Measurements from ENCODE around the gene KLHL11.

DNA sequence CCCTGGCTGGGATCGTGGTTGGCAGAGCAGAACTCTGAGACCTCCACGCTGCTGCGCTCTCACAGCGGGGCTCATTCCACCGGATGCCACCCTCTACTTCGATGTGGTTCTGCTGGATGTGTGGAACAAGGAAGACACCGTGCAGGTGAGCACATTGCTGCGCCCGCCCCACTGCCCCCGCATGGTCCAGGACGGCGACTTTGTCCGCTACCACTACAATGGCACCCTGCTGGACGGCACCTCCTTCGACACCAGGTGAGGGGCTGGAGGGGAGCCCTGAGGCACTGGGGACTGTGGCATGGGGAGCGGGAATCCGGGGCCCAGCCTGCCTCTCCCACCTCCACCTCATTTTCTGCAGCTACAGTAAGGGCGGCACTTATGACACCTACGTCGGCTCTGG is 47.2 kb downstream of the KLHL11 start:
- TF ChIP-seq, protein P1, sequence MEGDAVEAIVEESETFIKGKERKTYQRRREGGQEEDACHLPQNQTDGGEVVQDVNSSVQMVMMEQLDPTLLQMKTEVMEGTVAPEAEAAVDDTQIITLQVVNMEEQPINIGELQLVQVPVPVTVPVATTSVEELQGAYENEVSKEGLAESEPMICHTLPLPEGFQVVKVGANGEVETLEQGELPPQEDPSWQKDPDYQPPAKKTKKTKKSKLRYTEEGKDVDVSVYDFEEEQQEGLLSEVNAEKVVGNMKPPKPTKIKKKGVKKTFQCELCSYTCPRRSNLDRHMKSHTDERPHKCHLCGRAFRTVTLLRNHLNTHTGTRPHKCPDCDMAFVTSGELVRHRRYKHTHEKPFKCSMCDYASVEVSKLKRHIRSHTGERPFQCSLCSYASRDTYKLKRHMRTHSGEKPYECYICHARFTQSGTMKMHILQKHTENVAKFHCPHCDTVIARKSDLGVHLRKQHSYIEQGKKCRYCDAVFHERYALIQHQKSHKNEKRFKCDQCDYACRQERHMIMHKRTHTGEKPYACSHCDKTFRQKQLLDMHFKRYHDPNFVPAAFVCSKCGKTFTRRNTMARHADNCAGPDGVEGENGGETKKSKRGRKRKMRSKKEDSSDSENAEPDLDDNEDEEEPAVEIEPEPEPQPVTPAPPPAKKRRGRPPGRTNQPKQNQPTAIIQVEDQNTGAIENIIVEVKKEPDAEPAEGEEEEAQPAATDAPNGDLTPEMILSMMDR (IDR thresholded peaks at IDR 0.05; ENCODE audit: insufficient read depth, low read length, poor library complexity, severe bottlenecking), result no peak
- TF ChIP-seq EZH2phosphoT487 (conservative IDR thresholded peaks at IDR 0.05; ENCODE audit: low read length), result no peak

Data from SU-DHL-6 (cell line).